Fibroblast of lung (primary cell): ENCODE data around the gene TSHR. TPM values are rescaled to one million over a fixed set of nuclear protein-coding genes. Genes with fewer than 3 reads are reported as not detected.
A peak's percentile ranks its signal among the peaks of the same experiment; 100 is the strongest.

Source experiments
- DNase-seq, 2 donors: peaks; one replicate each; pipeline versions ENCODE4 v3.0.0 to v3.0.0-alpha.2; 2010; ENCODE audit warnings: low read depth in 2 of 2
- H2AFZ ChIP-seq: 2 replicates; pipeline ENCODE4 v1.5.1; 2012; ENCODE audit warnings: low read length, control low read depth, inconsistent platforms
- H3K27ac ChIP-seq: 2 replicates; pipeline ENCODE4 v1.5.1; 2011; ENCODE audit warnings: low read length, control low read depth; ENCODE audit not compliant: insufficient read depth
- H3K27me3 ChIP-seq: 2 replicates; pipeline ENCODE4 v1.5.1; 2011; ENCODE audit warnings: mild to moderate bottlenecking, low read length; ENCODE audit not compliant: control insufficient read depth, insufficient read depth
- H3K36me3 ChIP-seq: 2 replicates; pipeline ENCODE4 v1.5.1; 2011; ENCODE audit warnings: low read length; ENCODE audit not compliant: control insufficient read depth, insufficient read depth
- H3K4me1 ChIP-seq: 2 replicates; pipeline ENCODE4 v1.5.1; 2011; ENCODE audit warnings: low read length; ENCODE audit not compliant: control insufficient read depth, insufficient read depth; ENCODE audit errors: extremely low read depth
- H3K4me2 ChIP-seq: 2 replicates; pipeline ENCODE4 v1.5.1; 2011; ENCODE audit warnings: low read length, control low read depth; ENCODE audit not compliant: insufficient read depth; ENCODE audit errors: extremely low read depth
- H3K4me3 ChIP-seq, 4 experiments: fragments of 200-600 bp in 1 of 4; sonication (generic) in 1 of 4; replicated peaks in 1 of 4; 2 replicates each; pipeline ENCODE4 v1.5.1; 2011 to 2016; ENCODE audit warnings: low read length in 4 of 4, low read depth in 3 of 4, mild to moderate bottlenecking in 3 of 4, control low read depth in 2 of 4, inconsistent platforms in 1 of 4, mixed read lengths in 1 of 4; ENCODE audit not compliant: insufficient read depth in 1 of 4; ENCODE audit errors: control extremely low read depth in 1 of 4
- H3K79me2 ChIP-seq: 2 replicates; pipeline ENCODE4 v1.5.1; 2012; ENCODE audit warnings: mild to moderate bottlenecking, low read length, inconsistent platforms; ENCODE audit not compliant: control insufficient read depth, insufficient read depth
- H3K9ac ChIP-seq: 2 replicates; pipeline ENCODE4 v1.5.1; 2011; ENCODE audit warnings: mild to moderate bottlenecking, low read length, control low read depth; ENCODE audit not compliant: insufficient read depth
- H3K9me3 ChIP-seq: 2 replicates; pipeline ENCODE4 v1.5.1; 2012; ENCODE audit warnings: low read depth, low read length; ENCODE audit not compliant: control insufficient read depth, insufficient read depth
- H4K20me1 ChIP-seq: 2 replicates; pipeline ENCODE4 v1.5.1; 2011; ENCODE audit warnings: low read length; ENCODE audit not compliant: control insufficient read depth, insufficient read depth; ENCODE audit errors: extremely low read depth
- EZH2 ChIP-seq: IDR thresholded peaks from 2 replicates; pipeline ENCODE4 v1.5.1; 2012; ENCODE audit warnings: low read length, control low read depth, mild to moderate bottlenecking; ENCODE audit errors: missing control alignments
- polyA plus RNA-seq, 2 donors: library from polyadenylated mRNA; depleted of rRNA in 1 of 2; stranded (reverse) in 1 of 2; unstranded in 1 of 2; fragments of >200 nt; gene quantifications; 2 replicates each; pipeline ENCODE4 v1.2.1, GENCODE V29; 2011 to 2012; ENCODE audit warnings: missing spikeins in 1 of 2
- total RNA-seq: library from RNA; depleted of rRNA; stranded (reverse); fragments of >200 nt; gene quantifications from 2 replicates; pipeline ENCODE4 v1.2.1, GENCODE V29; 2014
- TF ChIP-seq, protein P1 (sequence below), 2 donors: IDR thresholded peaks in 1 of 2; conservative IDR thresholded peaks in 1 of 2; 1 replicate in 1 of 2; 2 replicates in 1 of 2; pipeline ENCODE4 v1.5.1; 2011 to 2012; ENCODE audit warnings: low read length in 2 of 2, control low read depth in 1 of 2, inconsistent platforms in 1 of 2, low read depth in 1 of 2, mild to moderate bottlenecking in 1 of 2

TSHR gene
- total and polyA plus RNA-seq, 2 donors (not counting 1 experiment from before 2014, with no cell fraction given), result not detected

DNA sequence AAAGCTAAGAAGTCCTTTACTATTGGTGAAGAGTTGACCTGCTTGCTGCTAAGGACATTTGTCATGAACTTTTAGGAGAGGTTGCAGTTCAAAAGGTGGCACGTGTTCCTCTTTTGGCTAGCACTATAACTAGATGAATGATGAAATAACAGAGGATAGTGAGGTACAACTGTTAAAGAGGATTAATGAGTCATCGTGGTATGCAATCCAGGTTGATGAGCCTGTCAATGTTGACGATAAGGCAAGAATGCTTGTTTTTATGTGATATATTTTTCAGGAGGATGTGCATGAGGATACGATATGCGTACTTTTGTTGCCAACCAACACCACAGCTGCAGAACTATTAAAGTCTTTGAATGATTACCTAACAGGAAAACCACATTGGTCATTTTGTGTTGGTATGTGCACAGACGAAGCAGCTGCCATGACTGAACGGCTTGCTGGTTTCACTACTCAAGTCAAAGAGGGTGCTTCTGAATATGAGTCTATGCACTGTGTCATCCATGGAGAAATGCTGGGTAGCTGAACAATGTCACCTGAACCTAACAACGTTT is 24.5 kb upstream of the TSHR start:
- Histone ChIP-seq H3K4me1 (peaks cover 7% of the 10 kb centered on the region), H3K4me3 (no peak overlapping the region), H3K9me3 (no peaks in the 10 kb centered on the region), H3K79me2 (peaks cover 7% of the 10 kb centered on the region), H3K27me3 (no peaks in the 10 kb centered on the region), H3K36me3 (no peaks in the 10 kb centered on the region), H3K9ac (no peak overlapping the region), H2AFZ (no peak overlapping the region), H4K20me1 (no peaks in the 10 kb centered on the region), H3K4me2 (peak overlapping the region; percentile 7), H3K27ac (no peak overlapping the region)
- TF ChIP-seq EZH2, result no peak
- TF ChIP-seq, protein P1, sequence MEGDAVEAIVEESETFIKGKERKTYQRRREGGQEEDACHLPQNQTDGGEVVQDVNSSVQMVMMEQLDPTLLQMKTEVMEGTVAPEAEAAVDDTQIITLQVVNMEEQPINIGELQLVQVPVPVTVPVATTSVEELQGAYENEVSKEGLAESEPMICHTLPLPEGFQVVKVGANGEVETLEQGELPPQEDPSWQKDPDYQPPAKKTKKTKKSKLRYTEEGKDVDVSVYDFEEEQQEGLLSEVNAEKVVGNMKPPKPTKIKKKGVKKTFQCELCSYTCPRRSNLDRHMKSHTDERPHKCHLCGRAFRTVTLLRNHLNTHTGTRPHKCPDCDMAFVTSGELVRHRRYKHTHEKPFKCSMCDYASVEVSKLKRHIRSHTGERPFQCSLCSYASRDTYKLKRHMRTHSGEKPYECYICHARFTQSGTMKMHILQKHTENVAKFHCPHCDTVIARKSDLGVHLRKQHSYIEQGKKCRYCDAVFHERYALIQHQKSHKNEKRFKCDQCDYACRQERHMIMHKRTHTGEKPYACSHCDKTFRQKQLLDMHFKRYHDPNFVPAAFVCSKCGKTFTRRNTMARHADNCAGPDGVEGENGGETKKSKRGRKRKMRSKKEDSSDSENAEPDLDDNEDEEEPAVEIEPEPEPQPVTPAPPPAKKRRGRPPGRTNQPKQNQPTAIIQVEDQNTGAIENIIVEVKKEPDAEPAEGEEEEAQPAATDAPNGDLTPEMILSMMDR (conservative IDR thresholded peaks at IDR 0.05 in 1 of 2, IDR thresholded peaks at IDR 0.05 in 1 of 2; ENCODE audit: low read depth in 1 of 2, low read length in 2 of 2), result no peak
- peak; percentile 69 to 94 for DNase-seq

DNA sequence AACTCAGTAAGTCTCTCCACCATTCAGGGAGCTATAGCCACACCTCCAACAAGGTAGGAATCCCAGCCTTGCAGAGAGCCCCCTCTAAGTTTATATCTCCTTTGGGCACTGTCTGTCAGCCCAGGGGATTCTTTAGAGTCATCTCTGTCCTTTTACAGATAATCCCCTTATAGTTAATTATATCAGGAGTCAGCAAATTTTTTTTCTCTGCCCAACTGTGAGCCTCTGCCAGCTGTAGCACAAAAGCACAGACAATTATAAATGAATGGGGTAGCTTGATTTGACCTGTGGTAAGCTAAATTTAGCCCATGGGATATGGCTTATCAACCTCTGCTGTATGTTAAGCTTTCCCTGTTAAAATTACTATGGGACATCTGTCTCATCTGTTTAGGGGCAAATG is 22.1 kb upstream of the TSHR start:
- TF ChIP-seq, protein P1 (conservative IDR thresholded peaks at IDR 0.05 in 1 of 2, IDR thresholded peaks at IDR 0.05 in 1 of 2; ENCODE audit: low read depth in 1 of 2, low read length in 2 of 2), result no peak
- TF ChIP-seq EZH2, result no peak
- H3K27ac ChIP-seq, result no peak overlapping the region

GRCh38 chr14:80933686-80934085 is 21.7 kb upstream of the TSHR start:
- Histone ChIP-seq H3K4me3 (no peak overlapping the region), H2AFZ (no peak overlapping the region), H3K27me3 (no peaks in the 10 kb centered on the region), H3K27ac (no peak overlapping the region), H3K9ac (no peak overlapping the region), H3K36me3 (no peaks in the 10 kb centered on the region), H3K4me1 (no peaks in the 10 kb centered on the region), H4K20me1 (no peaks in the 10 kb centered on the region), H3K9me3 (no peaks in the 10 kb centered on the region), H3K4me2 (no peak overlapping the region), H3K79me2 (peaks cover 3% of the 10 kb centered on the region)
- TF ChIP-seq, protein P1 (conservative IDR thresholded peaks at IDR 0.05 in 1 of 2, IDR thresholded peaks at IDR 0.05 in 1 of 2; ENCODE audit: low read depth in 1 of 2, low read length in 2 of 2), result no peak
- no peak for TF ChIP-seq EZH2
- no peak for DNase-seq

More for the DNA sequence above, 22.1 kb upstream of the TSHR start:
- no peak overlapping the region for H3K4me2 ChIP-seq
- H3K4me3 ChIP-seq, result no peak overlapping the region
- no peak for DNase-seq
- H3K9me3 ChIP-seq, result no peaks in the 10 kb centered on the region
- no peaks in the 10 kb centered on the region for H3K4me1 ChIP-seq
- no peaks in the 10 kb centered on the region for H3K36me3 ChIP-seq
- no peak overlapping the region for H2AFZ ChIP-seq
- no peak overlapping the region for H3K9ac ChIP-seq
- peaks cover 3% of the 10 kb centered on the region for H3K79me2 ChIP-seq
- H3K27me3 ChIP-seq, result no peaks in the 10 kb centered on the region
- no peaks in the 10 kb centered on the region for H4K20me1 ChIP-seq
